ENCODE data around the gene PACRGL.

GRCh38 chr4:20760053-20760452 lies 59.8 kb downstream of the PACRGL start:
- TF ChIP-seq CTCF (IDR thresholded peaks at IDR 0.05) (no peak), POLR2A (IDR thresholded peaks at IDR 0.05) (no peak)
